Hepatocyte (in vitro differentiated cells): ENCODE results near the gene MSH5. TPM values are rescaled to one million over a fixed set of nuclear protein-coding genes. Genes with fewer than 3 reads are reported as not detected.

Experiments used
- DNase-seq: peaks from one replicate; pipeline ENCODE4 v3.0.0-alpha.2; 2016; ENCODE audit warnings: low spot score
- H2AFZ ChIP-seq: fragments of 200-600 bp; sonication (generic); 2 replicates; pipeline ENCODE4 v1.6.0; 2016; ENCODE audit warnings: antibody characterized with exemption, mild to moderate bottlenecking
- H3K27ac ChIP-seq: fragments of 200-600 bp; sonication (generic); 2 replicates; pipeline ENCODE4 v1.5.1; 2016; ENCODE audit warnings: mild to moderate bottlenecking
- H3K27me3 ChIP-seq: fragments of 200-600 bp; sonication (generic); 2 replicates; pipeline ENCODE4 v1.6.1; 2016
- H3K36me3 ChIP-seq: fragments of 200-600 bp; sonication (generic); replicated peaks from 2 replicates; pipeline ENCODE4 v1.5.1; 2016; ENCODE audit warnings: low read depth; ENCODE audit not compliant: insufficient read depth
- H3K4me1 ChIP-seq: fragments of 200-600 bp; sonication (generic); 2 replicates; pipeline ENCODE4 v1.5.1; 2016; ENCODE audit warnings: mild to moderate bottlenecking, moderate library complexity; ENCODE audit not compliant: insufficient read depth
- H3K4me2 ChIP-seq: fragments of 200-600 bp; sonication (generic); 2 replicates; pipeline ENCODE4 v1.6.0; 2016
- H3K4me3 ChIP-seq: fragments of 200-600 bp; sonication (generic); 2 replicates; pipeline ENCODE4 v1.5.1; 2016; ENCODE audit warnings: mild to moderate bottlenecking
- H3K79me2 ChIP-seq: fragments of 200-600 bp; sonication (generic); 2 replicates; pipeline ENCODE4 v1.6.0; 2017; ENCODE audit warnings: mild to moderate bottlenecking
- H3K9me2 ChIP-seq: fragments of 200-600 bp; sonication (generic); replicated peaks from 2 replicates; pipeline ENCODE4 v1.6.0; 2017; ENCODE audit warnings: mild to moderate bottlenecking; ENCODE audit not compliant: insufficient read depth
- H3K9me3 ChIP-seq: fragments of 200-600 bp; sonication (generic); 2 replicates; pipeline ENCODE4 v1.5.1; 2016; ENCODE audit warnings: low read depth, mild to moderate bottlenecking
- H4K20me1 ChIP-seq: fragments of 200-600 bp; sonication (generic); 2 replicates; pipeline ENCODE4 v1.6.0; 2016; ENCODE audit warnings: mild to moderate bottlenecking; ENCODE audit not compliant: insufficient read depth, poor library complexity, severe bottlenecking
- CTCF ChIP-seq: fragments of 200-600 bp; sonication (generic); IDR thresholded peaks from 2 replicates; pipeline ENCODE4 v1.5.1; 2016; ENCODE audit warnings: antibody characterized with exemption, mild to moderate bottlenecking; ENCODE audit not compliant: poor library complexity
- EZH2 ChIP-seq: fragments of 200-600 bp; sonication (generic); IDR thresholded peaks from 2 replicates; pipeline ENCODE4 v1.6.1; 2016; ENCODE audit warnings: antibody characterized with exemption, mild to moderate bottlenecking, borderline replicate concordance
- EZH2phosphoT487 ChIP-seq: fragments of 200-600 bp; sonication (generic); IDR thresholded peaks from one replicate; pipeline ENCODE4 v1.6.1; 2018; ENCODE audit warnings: antibody characterized with exemption, mild to moderate bottlenecking, low read depth, moderate library complexity; ENCODE audit not compliant: unreplicated experiment, severe bottlenecking
- WGBS: methylation state at CpG from one replicate; pipeline ENCODE4 v1.1.6; 2016; ENCODE audit warnings: low lambda C conversion rate; ENCODE audit errors: missing lambda C conversion rate; 5-methylcytosine and 5-hydroxymethylcytosine counted together
- polyA plus RNA-seq: library from polyadenylated mRNA; unstranded; fragments of >200 nt; fragmentation: Nextera tagmentation; extraction: Ambion mirVana; gene quantifications from 2 replicates; pipeline ENCODE4 v1.2.1, GENCODE V29; 2016
- total RNA-seq: library from RNA; depleted of rRNA; stranded (reverse); fragments of >200 nt; gene quantifications from 2 replicates; pipeline ENCODE4 v1.2.3, GENCODE V29; 2014

Gene MSH5
- total and polyA plus RNA-seq, 2 experiments from 2014 or later, result 4.9 to 6.4 TPM

GRCh38 chr6:31776989-31777666 lies 37.3 kb downstream of the MSH5 start, which contains the start of gene VWA7:
Gene VWA7 (minus strand): TSS chr6:31777328. CDS start chr6:31776779, 549 bp downstream.
- H3K79me2 ChIP-seq, result no peaks in the 10 kb centered on the region
- no peak for TF ChIP-seq CTCF
- TF ChIP-seq EZH2, result no peak
- no peak for TF ChIP-seq EZH2phosphoT487
- H3K4me3 ChIP-seq, result no peak within 1 kb of the TSS
- 18% methylated on average over 11 of the region's 15 CpGs for WGBS
- no peaks in the 10 kb centered on the region for H3K36me3 ChIP-seq
- no peaks in the 10 kb centered on the region for H3K9me2 ChIP-seq
- H3K9me3 ChIP-seq, result no peaks in the 10 kb centered on the region
- H3K27me3 ChIP-seq, result no peaks in the 10 kb centered on the region
- H3K4me2 ChIP-seq, result peak within 1 kb of the TSS; percentile 62
- H2AFZ ChIP-seq, result no peak within 1 kb of the TSS
- H4K20me1 ChIP-seq, result no peaks in the 10 kb centered on the region
- DNase-seq, result peak; percentile 94
- H3K27ac ChIP-seq, result peak within 1 kb of the TSS; percentile 93
- H3K4me1 ChIP-seq, result peaks cover 27% of the 10 kb centered on the region

- H2AFZ ChIP-seq, result no peak overlapping the region
Observed at GRCh38 chr6:31777667-31778050, 37.9 kb downstream of the MSH5 start.

GRCh38 chr6:31778193-31778592 lies 38.4 kb downstream of the MSH5 start:
- H3K27ac ChIP-seq, result peak overlapping the region; percentile 93
- H3K4me3 ChIP-seq, result no peak overlapping the region
- 96% methylated on average over 5 of the region's 5 CpGs for WGBS
- H3K36me3 ChIP-seq, result no peaks in the 10 kb centered on the region
- no peaks in the 10 kb centered on the region for H3K9me2 ChIP-seq
- DNase-seq, result no peak
- TF ChIP-seq EZH2phosphoT487 (no peak), CTCF (no peak), EZH2 (no peak)
- no peaks in the 10 kb centered on the region for H3K79me2 ChIP-seq
- no peak overlapping the region for H2AFZ ChIP-seq
- H4K20me1 ChIP-seq, result no peaks in the 10 kb centered on the region
- no peaks in the 10 kb centered on the region for H3K27me3 ChIP-seq
- no peaks in the 10 kb centered on the region for H3K9me3 ChIP-seq
- H3K4me1 ChIP-seq, result peaks cover 27% of the 10 kb centered on the region
- H3K4me2 ChIP-seq, result no peak overlapping the region

More at GRCh38 chr6:31777667-31778050, 37.9 kb downstream of the MSH5 start:
- Histone ChIP-seq H3K79me2 (no peaks in the 10 kb centered on the region), H3K4me1 (peaks cover 27% of the 10 kb centered on the region), H4K20me1 (no peaks in the 10 kb centered on the region), H3K27me3 (no peaks in the 10 kb centered on the region), H3K9me3 (no peaks in the 10 kb centered on the region), H3K4me3 (no peak overlapping the region), H3K36me3 (no peaks in the 10 kb centered on the region), H3K4me2 (peak overlapping the region; percentile 62), H3K27ac (peak overlapping the region; percentile 93), H3K9me2 (no peaks in the 10 kb centered on the region)
- 93% methylated on average over 5 of the region's 5 CpGs for WGBS
- TF ChIP-seq EZH2 (no peak), EZH2phosphoT487 (no peak), CTCF (no peak)
- no peak for DNase-seq
